Measurements from ENCODE around the gene CHMP2A. TPM values are rescaled to one million over a fixed set of nuclear protein-coding genes. Genes with fewer than 3 reads are reported as not detected.

CHMP2A gene
- total and polyA plus RNA-seq, 2 donors (not counting 3 experiments of a cell fraction or from before 2014, with no cell fraction given) = 105 to 150 TPM

DNA sequence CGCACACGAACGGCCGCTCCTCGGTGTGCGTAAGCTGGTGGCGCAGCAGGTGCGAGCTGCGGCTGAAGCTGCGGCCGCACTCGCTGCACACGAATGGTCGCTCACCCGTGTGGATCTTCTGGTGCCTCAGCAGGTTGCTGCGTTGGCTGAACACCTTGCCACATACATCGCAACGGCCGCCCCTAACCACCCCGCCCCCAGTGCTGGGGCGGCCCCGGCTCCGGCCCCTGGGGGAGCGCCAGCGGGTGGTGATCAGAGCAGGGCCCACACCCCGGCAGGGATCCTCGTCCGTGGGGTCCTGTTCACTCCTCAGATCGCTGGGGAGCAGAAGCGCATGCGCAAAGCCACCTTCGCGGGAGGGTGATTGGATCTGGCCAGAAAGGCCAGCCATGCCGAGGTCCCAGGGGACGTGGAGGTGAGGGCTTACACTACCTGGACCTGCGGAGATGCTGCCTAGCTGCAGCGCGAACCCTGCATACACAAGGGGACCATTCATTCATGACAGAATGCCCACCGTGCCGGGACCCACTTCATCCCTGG, 8.2 kb upstream of the CHMP2A start:
- intact Hi-C loops (cut with micrococcal nuclease) (no loop called here), dilution Hi-C loops (cut with MboI; ENCODE audit: extremely low pct_ligation_motif_present, low sequenced_read_pairs) (no loop called here)
- H3K4me2 ChIP-seq (ENCODE audit: insufficient read depth, low read length) = peak overlapping the region; percentile 43
- POLR2A ChIA-PET = interaction anchor here (1.4 kb wide), 1 partner anchor 13 kb away, joined by 3 read pairs; no protein-coding TSS in a partner anchor
- CTCF ChIA-PET = interaction anchor here (1.0 to 2.2 kb wide), 2 partner anchors 18 to 43 kb away, joined by 3 to 13 read pairs; partner anchors contain the start of gene ZBTB45
- peaks cover 24% of the 10 kb centered on the region for H3K4me1 ChIP-seq (ENCODE audit: control insufficient read depth, extremely low read depth, insufficient read depth, low read length)
- peak overlapping the region in 1 of 3 experiments; percentile 17 for H3K4me3 ChIP-seq (replicated peaks in 1 of 3; ENCODE audit: insufficient read depth in 1 of 3, low read depth in 1 of 3, low read length in 3 of 3)
- no peaks in the 10 kb centered on the region for H3K9me3 ChIP-seq (replicated peaks; ENCODE audit: control insufficient read depth, insufficient read depth, low read length)
- TF ChIP-seq EZH2 (IDR thresholded peaks at IDR 0.05; ENCODE audit: borderline replicate concordance, low read depth, low read length, severe bottlenecking) (peak; percentile 60), POLR2A (IDR thresholded peaks at IDR 0.05; ENCODE audit: low read depth, low read length) (no peak)
- no TSS peak for BruUV-seq (replicated peaks)
- H3K9ac ChIP-seq (replicated peaks; ENCODE audit: extremely low read depth, insufficient read depth, low read length) = no peak overlapping the region
- no peaks in the 10 kb centered on the region for H3K9me1 ChIP-seq (replicated peaks; ENCODE audit: control insufficient read depth, extremely low read depth, insufficient read depth, low read length)
- FAIRE-seq = no peak
- no peak overlapping the region for H2AFZ ChIP-seq (ENCODE audit: low read depth, low read length)
- H3K27ac ChIP-seq (ENCODE audit: insufficient read depth, low read depth, low read length) = no peak overlapping the region
- H3K79me2 ChIP-seq (ENCODE audit: control insufficient read depth, insufficient read depth, low read length) = peaks cover under 1% of the 10 kb centered on the region
- H3K36me3 ChIP-seq (ENCODE audit: control insufficient read depth in 2 of 2, extremely low read depth in 1 of 2, insufficient read depth in 2 of 2, low read length in 2 of 2) = peaks cover 0 to 1% of the 10 kb centered on the region in 2 experiments
- H3K27me3 ChIP-seq (ENCODE audit: control insufficient read depth in 2 of 2, insufficient read depth in 2 of 2, low read length in 2 of 2) = peaks cover 11 to 22% of the 10 kb centered on the region in 2 experiments
- no peaks in the 10 kb centered on the region for H4K20me1 ChIP-seq (replicated peaks; ENCODE audit: control insufficient read depth, extremely low read depth, insufficient read depth, low read length)
- no peak for DNase-seq (ENCODE audit: low read depth, low spot score)

GRCh38 chr19:58562122-58563033, 7.5 kb upstream of the CHMP2A start:
- no peaks in the 10 kb centered on the region for H3K9me3 ChIP-seq (replicated peaks; ENCODE audit: control insufficient read depth, insufficient read depth, low read length)
- peaks cover 11 to 22% of the 10 kb centered on the region in 2 experiments for H3K27me3 ChIP-seq (ENCODE audit: control insufficient read depth in 2 of 2, insufficient read depth in 2 of 2, low read length in 2 of 2)
- H2AFZ ChIP-seq (ENCODE audit: low read depth, low read length) = no peak overlapping the region
- H3K27ac ChIP-seq (ENCODE audit: insufficient read depth, low read depth, low read length) = no peak overlapping the region
- H3K4me1 ChIP-seq (ENCODE audit: control insufficient read depth, extremely low read depth, insufficient read depth, low read length) = peaks cover 24% of the 10 kb centered on the region
- no peaks in the 10 kb centered on the region for H4K20me1 ChIP-seq (replicated peaks; ENCODE audit: control insufficient read depth, extremely low read depth, insufficient read depth, low read length)
- H3K9me1 ChIP-seq (replicated peaks; ENCODE audit: control insufficient read depth, extremely low read depth, insufficient read depth, low read length) = no peaks in the 10 kb centered on the region
- TF ChIP-seq CTCF (IDR thresholded peaks at IDR 0.05; ENCODE audit: extremely low read depth in 1 of 2, insufficient read depth in 1 of 2, low read depth in 1 of 2, low read length in 2 of 2) (no peak), POLR2A (IDR thresholded peaks at IDR 0.05; ENCODE audit: low read depth, low read length) (peak; percentile 30), EZH2 (IDR thresholded peaks at IDR 0.05; ENCODE audit: borderline replicate concordance, low read depth, low read length, severe bottlenecking) (peak; percentile 67), MYC (IDR thresholded peaks at IDR 0.05; ENCODE audit: low read depth, low read length) (no peak), POLR2AphosphoS5 (IDR thresholded peaks at IDR 0.05; ENCODE audit: insufficient read depth, low read depth, low read length) (peak; percentile 39), JUN (IDR thresholded peaks at IDR 0.05; ENCODE audit: borderline replicate concordance, insufficient read depth, insufficient read length, low read depth) (no peak), FOS (IDR thresholded peaks at IDR 0.05; ENCODE audit: borderline replicate concordance, insufficient read depth, low read length) (no peak), GATA2 (IDR thresholded peaks at IDR 0.05; ENCODE audit: insufficient read depth, insufficient read length, low read depth, low read length) (no peak)
- TF ChIP-seq, protein P1, sequence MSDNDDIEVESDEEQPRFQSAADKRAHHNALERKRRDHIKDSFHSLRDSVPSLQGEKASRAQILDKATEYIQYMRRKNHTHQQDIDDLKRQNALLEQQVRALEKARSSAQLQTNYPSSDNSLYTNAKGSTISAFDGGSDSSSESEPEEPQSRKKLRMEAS (IDR thresholded peaks at IDR 0.05; ENCODE audit: insufficient read depth, insufficient read length) = no peak
- POLR2A ChIA-PET = interaction anchor here (1.1 to 1.4 kb wide), 2 partner anchors 14 to 18 kb away, joined by 3 read pairs; partner anchors contain the start of gene TRIM28
- dilution Hi-C loops (cut with MboI; ENCODE audit: extremely low pct_ligation_motif_present, low sequenced_read_pairs) = no loop called here
- BruUV-seq (replicated peaks) = no TSS peak
- no peak overlapping the region for H3K9ac ChIP-seq (replicated peaks; ENCODE audit: extremely low read depth, insufficient read depth, low read length)
- no peaks in the 10 kb centered on the region for H3K36me3 ChIP-seq (ENCODE audit: control insufficient read depth in 2 of 2, extremely low read depth in 1 of 2, insufficient read depth in 2 of 2, low read length in 2 of 2)
- H3K79me2 ChIP-seq (ENCODE audit: control insufficient read depth, insufficient read depth, low read length) = peaks cover 8% of the 10 kb centered on the region
- FAIRE-seq = no peak
- intact Hi-C loops (cut with micrococcal nuclease) = no loop called here
- peak; percentile 37 for DNase-seq (ENCODE audit: low read depth, low spot score)
- H3K4me3 ChIP-seq (replicated peaks in 1 of 3; ENCODE audit: insufficient read depth in 1 of 3, low read depth in 1 of 3, low read length in 3 of 3) = peak overlapping the region in 2 of 3 experiments; percentile 6 to 17
- peak overlapping the region; percentile 43 for H3K4me2 ChIP-seq (ENCODE audit: insufficient read depth, low read length)
- CTCF ChIA-PET = interaction anchor here (1.0 to 2.2 kb wide), 3 partner anchors 19 to 48 kb away, joined by 3 to 13 read pairs (median 7); partner anchors contain the start of gene ZBTB45
